Stimulated activated CD4-positive, alpha-beta T cell treated with anti-CD3 and anti-CD28 coated beads, Interleukin-12 subunit alpha, Interleukin-12 subunit beta, amount 100 ng/mL, for 4 hours (primary cell): ENCODE data around the gene LGR4.

Source experiments
- DNase-seq: peaks from one replicate; pipeline ENCODE4 v3.0.0-alpha.2; 2020

LGR4 gene

DNA sequence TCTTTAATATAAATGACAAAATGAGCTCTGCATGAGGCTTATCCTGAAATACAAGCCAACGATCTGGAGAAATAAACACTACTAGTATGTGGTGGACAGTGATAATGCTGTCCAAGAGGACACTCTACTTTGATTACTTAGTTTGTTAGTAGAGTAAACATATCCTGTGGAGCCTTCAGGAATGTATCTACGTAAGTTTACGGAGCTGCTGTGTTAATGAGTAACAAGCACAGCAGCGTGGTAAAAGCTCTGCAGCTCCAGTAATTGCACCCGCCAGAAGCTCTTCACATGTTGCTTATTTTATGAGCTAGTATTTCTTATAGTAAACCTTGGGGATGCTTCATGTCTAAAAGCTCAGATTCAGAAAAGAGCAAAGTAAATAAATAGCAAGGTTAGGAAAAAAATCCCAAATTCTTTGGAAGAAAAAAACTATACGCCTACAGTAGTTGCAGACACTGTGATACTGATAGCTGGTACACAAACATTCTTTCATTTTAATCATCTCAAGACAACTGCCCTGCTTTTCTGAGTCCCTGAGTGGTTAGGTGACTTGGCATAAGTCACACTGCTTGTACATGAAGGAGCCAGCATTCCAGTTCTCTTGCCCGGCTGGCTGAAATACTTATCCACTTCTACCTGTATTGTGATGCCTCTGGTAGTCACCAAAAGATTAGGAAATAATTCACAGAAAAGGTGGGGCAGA lies 76.9 kb downstream of the LGR4 start:
- no peak for DNase-seq

DNA sequence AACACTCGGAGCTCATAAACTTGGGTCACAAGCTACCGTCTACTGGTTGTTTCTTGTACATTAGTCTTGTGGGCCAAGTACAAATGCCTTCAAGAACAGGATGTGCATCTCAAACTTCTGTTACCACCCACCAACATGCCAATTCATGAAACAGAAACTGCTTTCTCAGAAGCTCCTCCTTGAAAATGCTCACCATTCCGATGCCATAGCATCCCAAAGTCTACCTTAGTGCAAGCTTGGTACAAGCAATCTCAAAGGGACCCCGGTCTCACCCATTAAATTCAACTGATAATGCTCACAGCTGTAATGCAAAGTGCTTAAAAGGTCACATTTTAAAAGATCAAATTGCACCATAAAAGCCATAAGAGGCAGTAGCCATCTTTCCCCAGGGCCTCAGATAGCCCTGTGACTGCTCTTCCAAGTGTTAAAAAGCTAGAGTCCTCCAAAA lies 77.8 kb downstream of the LGR4 start:
- DNase-seq = no peak

DNA sequence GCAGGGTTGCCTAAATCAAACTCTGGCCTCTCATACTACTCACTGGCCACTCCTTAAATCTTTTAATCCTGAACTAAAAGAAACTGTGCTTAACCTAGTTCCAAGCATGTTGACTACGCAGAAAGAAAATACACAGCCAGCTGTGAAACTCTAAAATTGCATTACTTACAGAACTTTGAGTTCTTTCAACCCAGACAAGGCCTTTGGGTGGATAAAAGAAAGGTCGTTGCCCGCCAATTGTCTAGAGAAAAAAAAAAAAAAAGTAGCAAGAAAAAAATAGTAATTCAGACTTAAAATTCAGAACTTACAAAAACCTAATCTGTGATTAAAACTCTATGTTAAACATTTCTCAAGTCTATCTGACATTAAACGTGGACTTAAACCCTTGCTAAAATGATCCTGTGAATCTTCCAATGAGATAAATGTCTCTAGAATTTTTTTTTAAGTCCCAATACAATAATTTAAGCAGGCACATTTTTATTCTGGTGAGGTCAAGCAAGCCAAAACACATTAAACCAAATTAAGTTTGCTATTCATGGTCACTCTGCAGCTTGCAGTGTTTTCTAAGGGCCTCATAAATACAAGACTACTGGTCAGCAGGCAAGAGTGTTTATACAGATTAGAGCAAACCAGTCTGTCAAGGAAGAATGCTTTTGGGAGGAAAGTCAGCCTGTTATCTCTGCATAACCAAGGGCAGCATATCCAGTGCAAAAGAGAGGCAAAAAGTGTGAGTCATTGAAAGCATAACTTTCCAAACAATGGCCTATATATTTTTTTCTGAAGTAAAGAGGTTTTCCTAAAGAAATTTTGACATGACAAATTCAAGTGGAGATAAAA lies 80.1 kb downstream of the LGR4 start:
- no peak for DNase-seq

DNA sequence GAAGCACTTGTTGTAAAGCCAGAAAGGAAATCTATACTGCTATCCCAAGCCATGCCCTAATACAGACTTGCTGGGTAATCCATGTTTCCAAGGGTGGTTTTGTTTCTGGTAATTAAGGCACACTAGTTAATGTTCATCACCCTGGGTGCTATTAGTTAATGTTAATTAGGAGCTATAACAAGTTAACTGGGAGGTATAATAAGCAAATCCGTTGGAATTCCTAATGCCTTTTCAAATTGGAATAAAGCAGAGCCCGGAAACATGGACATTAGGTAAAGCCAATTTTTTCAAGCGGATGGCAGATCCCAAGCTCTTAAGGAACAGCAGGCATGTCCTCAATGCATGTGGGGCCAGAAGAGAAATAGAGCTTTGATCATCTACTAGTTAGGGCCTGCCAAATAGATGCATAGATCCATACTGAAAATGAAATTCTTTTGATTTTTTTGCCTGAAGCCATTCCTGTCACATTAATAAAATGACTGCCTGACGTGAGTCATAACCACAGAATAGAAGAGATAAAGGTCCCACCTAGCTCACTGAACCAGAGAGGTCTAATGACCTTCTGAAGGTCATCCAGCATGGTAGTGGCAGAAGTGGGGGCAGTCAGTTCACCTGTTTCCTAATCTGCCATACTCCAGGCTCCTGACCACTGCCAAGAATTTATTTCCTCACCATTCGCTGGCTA lies 81.1 kb downstream of the LGR4 start:
- no peak for DNase-seq

DNA sequence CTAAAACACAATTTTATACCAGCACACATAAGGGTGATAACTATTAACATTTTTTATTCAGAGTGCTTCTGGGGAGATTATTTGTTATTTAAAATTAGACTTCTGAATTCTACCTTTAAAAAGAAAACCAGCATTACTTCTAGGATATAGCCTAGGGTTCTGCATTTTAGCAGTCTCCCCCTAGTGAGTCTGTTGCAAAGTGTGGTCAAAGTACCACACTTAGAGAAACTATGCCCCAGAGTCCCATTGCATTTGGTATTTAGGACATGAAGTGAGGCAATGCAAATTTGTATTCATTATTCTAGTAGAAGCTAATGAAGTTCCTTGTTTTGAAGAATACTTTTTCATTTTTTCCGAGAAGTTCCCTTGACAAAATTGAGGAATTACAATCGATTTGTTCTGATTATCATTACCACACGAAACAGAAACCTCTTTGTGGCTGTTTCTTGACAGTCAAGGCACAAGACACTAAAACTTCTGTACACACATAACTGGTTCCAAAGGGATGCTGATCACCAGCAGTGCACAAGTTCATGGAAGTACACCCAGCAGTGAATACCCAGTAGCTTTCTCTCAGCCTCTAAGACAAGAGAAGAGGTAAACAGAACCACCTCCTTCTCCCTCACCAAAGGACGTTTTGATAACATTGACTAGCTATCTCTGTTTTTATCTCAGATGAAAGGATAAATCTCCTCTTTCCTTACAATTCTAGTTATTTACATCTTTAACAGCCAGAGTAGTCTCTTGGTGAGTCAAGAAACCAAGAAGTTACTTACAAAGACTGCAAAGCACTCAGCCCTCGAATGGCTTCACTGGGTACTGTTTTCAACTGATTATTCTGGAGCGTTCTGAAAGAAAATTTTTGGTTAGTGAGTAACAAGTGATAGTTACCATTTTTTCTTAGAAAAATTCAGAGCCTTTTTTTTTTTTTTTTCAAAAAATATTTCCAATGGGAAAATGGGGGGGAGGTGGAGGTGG lies 82.0 kb downstream of the LGR4 start:
- DNase-seq = no peak

DNA sequence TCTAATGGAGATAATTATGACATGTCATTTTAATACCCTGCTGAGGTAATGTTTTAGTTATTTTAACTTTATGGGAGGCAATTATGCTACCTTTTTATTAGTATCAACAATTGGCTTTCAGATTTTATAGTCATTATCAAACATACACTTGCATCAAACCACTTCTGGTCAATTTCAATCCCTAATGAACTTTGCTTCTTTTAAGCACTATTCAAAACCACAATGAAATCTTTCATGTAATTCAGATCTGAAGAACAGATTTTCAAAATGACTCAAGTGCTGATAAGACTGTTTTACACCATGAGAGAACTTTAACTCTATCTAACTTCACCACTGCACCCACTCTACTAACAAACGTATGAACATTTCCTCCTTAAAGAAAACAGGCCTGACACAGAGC lies 83.7 kb downstream of the LGR4 start:
- no peak for DNase-seq

DNA sequence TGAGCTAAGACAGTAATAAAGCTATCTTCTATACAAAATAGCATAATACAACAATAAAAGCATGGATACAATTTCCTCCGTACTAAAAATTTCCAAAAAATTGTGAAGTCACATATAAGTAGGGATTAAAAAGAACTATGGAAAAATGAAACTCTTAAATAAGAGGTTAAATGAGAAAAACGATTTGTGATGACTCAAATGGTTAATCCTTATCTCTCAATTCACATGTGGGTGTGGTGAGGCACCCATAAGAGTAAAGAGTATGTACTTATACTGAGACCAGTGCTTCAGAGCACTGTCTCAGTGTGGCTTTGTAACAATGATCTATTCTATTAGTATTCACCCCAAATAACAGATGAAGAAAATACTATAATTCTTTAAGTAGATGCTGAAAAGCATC lies 84.6 kb downstream of the LGR4 start:
- no peak for DNase-seq

DNA sequence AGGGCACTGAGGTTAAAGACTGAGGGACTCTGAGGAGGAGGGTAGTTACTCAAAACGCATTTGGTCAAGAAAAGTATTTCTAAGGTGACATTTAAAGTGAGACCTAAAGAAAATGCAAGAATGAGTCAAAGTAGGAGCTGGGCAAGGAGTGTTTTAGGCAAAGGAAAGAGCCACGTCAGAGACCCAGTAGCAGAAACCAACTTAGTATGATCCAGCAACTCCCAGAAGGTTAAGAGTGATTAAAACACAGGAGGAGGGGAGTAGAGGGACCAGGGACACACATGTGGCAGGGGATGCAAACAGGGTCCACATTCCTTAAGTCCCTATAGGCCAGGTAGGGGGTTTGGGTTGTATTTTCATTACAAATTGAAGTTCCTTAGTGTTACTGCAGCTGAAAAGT lies 85.2 kb downstream of the LGR4 start:
- DNase-seq = no peak

DNA sequence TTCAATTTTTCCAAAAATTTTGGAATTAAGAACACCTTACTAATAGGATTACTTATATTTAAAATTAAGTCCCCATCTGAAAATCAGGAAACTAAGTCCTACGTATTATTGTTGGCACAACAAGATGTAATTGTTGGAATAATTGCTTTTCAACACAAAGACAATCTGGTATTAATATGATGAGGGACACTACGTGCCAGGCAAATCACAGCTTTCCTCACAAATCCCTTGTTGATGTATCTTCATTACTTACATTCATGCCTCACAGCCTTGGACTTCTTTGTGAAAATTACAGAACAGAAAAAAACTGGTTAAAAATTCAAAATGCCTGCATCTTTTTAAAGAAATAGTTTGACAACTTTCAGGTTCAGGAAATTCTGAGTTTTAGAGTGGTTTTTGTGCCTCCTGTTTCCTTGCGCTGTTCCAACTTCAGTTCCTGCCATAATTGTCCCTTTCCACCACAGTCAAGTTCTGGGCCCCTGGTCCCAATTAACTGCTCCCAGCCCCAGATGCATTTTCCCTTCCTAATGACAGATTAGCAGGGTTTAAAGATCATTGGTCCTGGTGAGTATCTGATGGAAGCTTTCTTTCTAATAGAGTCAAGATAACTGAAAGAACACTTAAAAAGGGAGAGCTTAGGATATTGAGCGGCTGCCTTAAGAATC lies 86.3 kb downstream of the LGR4 start:
- no peak for DNase-seq

DNA sequence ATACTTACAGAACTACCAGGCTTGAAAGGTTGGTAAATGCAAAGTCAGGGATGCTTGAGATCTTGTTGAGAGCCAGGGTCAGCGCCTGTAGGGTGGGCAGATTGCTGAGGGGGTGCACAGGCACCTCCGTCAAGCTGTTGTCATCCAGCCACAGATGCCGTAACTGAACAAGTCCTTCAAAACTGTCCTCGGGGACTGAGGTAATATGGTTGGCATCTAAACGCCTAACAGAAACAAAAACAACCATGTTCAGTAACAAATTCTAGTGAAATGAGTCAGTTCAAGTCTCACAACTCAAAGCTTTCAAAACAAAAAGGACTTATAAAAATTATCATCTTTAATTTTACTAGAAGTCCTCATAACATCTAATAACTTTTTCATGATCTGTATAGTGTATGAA lies 87.3 kb downstream of the LGR4 start:
- DNase-seq = no peak

DNA sequence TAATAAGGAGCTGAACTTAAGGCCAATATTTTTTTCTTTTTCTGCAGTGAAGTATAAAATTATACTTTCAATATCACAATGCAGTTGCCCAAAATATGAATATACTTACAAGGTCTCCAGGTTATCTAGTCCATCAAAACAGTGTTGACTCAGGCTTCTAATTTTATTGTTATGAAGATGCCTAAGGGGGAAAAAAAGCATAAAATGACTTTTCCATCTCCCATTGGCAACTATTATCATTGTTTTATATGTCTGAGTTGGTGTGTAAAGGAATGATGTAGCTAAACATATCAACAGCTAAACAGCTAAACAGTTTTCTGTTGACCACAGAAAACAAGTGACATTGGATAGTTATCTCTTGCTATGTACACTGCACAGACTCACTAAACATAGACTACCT lies 88.4 kb downstream of the LGR4 start:
- no peak for DNase-seq

DNA sequence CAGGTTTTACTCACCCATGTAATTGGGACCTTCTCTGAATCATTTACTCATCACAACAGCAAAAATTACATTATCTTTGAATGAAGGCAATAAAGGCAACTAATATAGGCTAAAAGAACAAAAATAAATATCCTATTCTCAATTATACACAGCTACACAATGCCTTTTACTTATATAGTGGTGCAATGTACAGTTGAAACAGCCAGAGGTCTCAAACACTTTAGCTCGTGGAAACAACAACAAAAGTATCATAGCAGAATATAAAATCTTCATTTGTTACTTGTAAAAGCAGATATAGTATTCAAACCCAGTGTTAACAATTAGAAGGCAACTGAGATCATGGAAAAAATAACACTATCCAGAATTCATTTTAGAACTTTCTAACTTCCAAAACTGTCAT lies 88.9 kb downstream of the LGR4 start:
- no peak for DNase-seq

DNA sequence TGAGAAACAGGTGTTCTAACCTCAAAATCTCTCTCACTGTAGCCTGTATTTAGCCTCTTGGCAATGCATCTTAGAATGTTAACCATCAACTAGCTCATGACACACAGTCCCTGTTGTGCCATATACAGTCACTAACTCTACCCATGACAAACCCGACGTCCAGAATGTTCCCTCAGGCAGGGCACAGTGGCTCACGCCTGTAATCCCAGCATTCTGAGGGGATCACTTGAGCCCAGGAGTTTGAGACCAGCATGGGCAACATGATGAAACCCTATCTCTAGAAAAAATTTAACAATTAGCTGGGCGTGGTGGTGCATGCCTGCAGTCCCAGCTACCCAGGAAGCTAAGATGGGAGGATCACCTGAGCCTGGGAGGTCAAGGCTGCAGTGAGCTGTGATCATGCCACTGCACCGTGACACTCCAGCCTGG lies 91.3 kb downstream of the LGR4 start:
- DNase-seq = no peak

DNA sequence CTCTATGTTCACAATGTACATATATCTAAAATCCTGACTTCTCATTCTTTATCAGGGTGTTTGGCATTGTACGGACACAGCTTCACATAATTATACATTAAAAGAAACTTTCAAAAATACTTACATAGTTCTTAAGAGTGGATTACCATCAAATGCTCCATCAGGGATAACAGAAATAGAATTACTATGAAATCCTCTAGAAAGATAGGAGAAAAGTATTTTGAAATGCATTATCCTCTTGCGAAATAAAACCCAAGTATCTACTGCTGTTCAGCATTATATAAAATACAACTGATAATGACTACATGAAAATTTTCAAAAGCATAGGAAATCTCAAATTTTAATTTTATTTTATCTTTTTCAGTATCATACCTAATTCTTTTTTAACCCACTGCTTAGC lies 91.8 kb downstream of the LGR4 start:
- DNase-seq = no peak

DNA sequence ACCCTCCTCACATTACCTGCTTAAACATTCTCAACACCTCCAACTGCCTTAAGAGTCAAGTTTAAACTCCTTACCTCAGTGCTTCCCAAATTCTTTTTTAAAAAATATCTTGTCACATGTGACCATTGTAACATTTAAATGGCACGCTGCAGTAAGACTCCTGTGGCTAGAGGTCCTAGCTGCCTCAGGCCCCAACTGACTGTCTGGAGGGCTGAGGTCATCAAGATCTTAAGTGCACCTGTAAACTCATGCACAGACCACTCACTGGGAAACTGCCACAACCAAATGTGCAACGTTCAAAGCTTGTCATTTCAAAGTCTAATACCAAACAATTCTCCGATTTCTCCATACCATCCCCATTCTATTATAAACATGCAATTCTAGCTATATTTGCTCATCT lies 93.1 kb downstream of the LGR4 start:
- no peak for DNase-seq

DNA sequence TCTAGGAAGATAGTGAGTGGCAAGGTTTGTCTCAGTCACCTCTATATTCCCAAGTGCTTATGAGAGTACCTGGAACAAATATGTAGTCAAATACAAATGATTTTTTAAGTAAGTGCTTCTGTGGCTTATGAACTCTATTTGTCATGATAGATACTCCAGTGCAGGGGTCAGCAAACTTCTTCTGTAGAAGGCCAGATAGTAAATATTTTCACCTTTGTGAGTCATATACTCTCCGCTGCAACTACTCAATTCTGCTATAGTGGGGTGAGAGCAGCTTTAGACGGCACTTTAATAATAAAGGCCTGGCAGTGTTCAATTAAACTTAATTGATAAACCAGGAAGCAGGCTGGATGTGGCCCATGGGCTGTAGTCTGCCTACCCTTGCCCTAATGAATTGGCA lies 97.2 kb downstream of the LGR4 start:
- no peak for DNase-seq

DNA sequence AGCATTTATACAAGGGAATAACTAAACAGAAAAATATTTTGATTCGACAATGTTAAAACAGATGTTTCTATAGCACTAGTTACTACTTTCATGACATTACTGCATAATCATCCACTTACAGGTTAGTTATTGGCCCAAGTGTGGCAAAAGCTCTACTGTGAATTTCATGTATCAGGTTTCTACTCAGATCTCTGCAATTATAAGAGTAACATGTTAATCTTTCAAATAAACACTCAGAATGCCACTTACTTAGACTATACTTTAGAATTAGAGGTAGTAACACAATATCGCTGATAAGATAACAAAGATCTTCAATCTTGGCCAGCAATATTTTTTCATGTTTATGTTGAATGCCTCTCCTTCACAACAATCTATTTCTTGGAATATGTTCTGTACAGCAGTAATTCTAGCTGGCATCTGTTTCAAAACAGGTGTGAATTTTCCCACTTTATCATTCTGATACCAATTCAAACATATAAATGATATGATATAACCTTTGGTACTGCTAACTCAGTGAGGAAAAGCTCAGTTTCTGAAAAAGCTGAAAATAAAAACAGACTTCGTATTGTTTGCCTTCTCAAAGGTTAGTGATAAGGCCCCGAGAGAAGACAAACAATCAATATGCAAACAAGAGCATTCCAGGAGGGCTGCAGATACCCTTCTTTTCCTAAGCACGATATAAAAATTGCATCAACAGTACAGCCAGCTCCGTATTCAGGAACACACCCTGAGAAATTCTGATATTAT lies 98.6 kb downstream of the LGR4 start:
- no peak for DNase-seq

DNA sequence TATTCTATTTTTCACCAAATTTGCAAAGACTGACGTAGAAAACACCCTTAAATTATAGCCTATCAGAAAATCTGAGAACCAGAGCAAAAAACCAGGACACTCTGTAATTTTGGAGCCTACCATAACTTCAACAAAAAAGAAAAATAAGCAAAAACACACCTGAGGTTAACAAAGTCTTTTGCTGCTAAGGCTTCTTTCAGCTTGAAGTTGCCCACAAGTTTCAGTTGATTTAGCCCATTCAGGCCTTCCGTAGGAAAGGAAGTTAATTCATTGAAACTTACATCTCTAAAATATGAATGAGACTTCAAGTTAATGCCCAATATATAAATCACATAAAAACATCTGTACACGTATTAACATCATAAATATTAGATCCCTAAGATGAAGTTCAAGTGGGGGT lies 99.2 kb downstream of the LGR4 start:
- DNase-seq = no peak

DNA sequence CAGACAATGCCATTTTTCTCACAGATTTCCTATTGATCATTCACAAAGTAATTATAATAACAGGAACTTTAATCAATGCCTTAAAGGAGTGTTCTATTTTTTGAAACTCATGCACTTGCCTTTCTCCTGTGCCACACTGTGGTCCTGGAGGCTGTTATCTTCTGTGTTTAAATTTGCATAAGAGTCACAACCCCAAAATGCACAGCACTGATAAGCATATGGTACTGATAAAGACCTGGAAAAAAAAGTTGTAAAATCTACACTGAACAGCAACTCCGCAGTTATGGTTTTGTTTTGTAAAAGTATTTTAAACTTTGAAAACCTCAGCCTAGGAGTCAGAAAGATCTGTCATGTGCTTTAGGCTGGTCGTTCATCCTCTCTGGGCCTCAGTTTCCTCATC lies 100.4 kb downstream of the LGR4 start:
- DNase-seq = no peak

DNA sequence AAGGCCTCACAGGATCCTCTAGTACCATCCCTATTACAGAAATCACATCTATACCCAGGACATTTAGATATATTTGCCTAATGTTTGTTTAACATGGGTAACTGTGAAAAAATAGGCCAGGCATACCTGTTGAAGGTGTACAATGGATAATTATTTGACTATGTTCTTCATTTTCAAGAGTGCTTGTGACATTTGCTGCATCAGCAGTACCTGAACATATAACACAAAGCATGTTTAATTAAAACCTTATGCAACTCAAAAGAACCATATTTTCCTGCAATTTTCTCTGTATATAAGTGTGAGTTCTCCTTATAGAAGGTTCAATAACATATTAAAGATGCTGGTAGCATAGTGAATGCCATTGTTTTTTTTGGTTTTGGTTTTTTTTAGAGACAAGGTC lies 101.1 kb downstream of the LGR4 start:
- no peak for DNase-seq

DNA sequence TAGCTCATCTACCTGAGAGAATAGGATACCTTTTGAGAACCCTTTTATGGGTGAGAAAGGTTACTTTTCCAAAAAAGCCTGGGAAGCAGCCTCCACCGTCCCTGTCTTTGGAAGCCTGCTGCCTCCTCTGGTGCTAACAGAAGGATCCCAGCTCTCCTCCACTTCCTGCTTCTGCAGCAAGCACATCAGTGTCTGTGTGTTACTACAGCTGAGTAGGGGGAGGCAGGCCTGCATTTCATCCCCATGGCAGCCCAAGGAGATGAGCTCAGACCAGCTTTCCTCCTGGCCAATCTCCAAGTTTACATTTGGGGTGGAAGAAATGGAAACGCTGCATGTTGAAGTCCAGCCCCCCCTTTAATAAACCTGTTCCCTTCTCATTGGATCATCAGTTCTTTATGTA lies 102.2 kb downstream of the LGR4 start:
- no peak for DNase-seq
